Stimulated activated naive CD8-positive, alpha-beta T cell treated with anti-CD3 and anti-CD28 coated beads, Interleukin-15, amount 100 ng/mL, for 72 hours (primary cell): ENCODE data around the gene TNS1.

Source experiments
- ATAC-seq: fragments of 150-1000 bp; cut with Tn5 transposase; 2 replicates; pipeline ENCODE4 v1.10.0; 2021; ENCODE audit warnings: mild to moderate bottlenecking, moderate library complexity
- DNase-seq, 2 donors: peaks; one replicate each; pipeline ENCODE4 v3.0.0; 2021 to 2022
- H3K27ac Mint-ChIP-seq, 2 donors: one replicate each; pipeline ENCODE4 v1.8.0; 2022; ENCODE audit warnings: mild to moderate bottlenecking in 2 of 2, mixed read lengths in 2 of 2, moderate library complexity in 2 of 2
- H3K27me3 Mint-ChIP-seq: one replicate; pipeline ENCODE4 v1.8.0; 2022; ENCODE audit warnings: mixed read lengths
- H3K4me1 Mint-ChIP-seq: one replicate; pipeline ENCODE4 v1.8.0; 2022; ENCODE audit warnings: mild to moderate bottlenecking, mixed read lengths
- H3K4me3 Mint-ChIP-seq, 2 donors: one replicate each; pipeline ENCODE4 v1.8.0; 2022; ENCODE audit warnings: mild to moderate bottlenecking in 2 of 2, mixed read lengths in 2 of 2, moderate library complexity in 1 of 2
- H3K9me3 Mint-ChIP-seq, 2 donors: one replicate each; pipeline ENCODE4 v1.8.0; 2022; ENCODE audit warnings: mixed read lengths in 2 of 2

TNS1 gene

DNA sequence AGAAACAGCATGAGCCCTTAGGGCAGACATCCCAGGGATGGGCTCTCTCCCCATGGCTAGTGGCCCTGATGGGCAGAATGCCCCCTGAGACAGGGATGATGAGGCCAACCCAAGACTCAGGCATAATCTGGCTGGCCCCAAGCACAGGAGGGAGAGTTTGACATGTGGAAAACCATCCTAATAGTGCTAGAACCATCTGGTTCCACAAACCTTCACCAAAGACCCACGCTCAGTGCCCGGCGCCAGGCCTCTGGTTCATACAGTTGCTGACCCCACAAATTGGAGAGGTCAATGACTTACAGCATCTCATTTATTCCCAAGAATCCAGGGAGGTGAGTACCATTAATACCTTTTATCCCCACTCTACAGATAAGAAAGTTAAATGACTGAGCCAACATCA is 95.5 kb downstream of the TNS1 start:
- no peaks in the 10 kb centered on the region for H3K9me3 Mint-ChIP-seq
- peaks cover 40% of the 10 kb centered on the region for H3K27me3 Mint-ChIP-seq
- ATAC-seq (no peak), DNase-seq (no peak)
- H3K27ac Mint-ChIP-seq: no peak overlapping the region
- H3K4me1 Mint-ChIP-seq: peaks cover 25% of the 10 kb centered on the region
- H3K4me3 Mint-ChIP-seq: no peak overlapping the region

DNA sequence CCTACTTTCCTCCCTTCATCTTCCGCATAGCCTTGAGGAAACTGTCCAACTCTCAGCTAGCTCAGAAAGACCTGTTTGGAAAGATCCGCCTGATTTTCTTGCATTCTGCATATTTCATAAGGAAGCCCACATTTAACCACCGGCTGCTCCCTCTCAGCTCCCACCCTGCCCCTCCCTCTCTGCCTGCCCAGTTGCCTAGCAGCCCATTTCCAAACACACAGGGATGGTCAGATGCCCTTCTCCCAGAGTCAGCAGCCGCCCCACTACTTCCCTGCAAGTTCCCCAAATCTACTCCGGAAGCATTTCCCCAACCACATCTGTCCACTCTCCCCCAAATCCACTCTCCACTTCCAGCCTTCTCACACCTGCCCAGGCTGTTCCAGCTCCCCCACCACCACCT is 96.0 kb downstream of the TNS1 start:
- DNase-seq (no peak), ATAC-seq (no peak)
- H3K9me3 Mint-ChIP-seq: no peaks in the 10 kb centered on the region
- H3K27me3 Mint-ChIP-seq: peaks cover 40% of the 10 kb centered on the region
- no peak overlapping the region for H3K4me3 Mint-ChIP-seq
- H3K4me1 Mint-ChIP-seq: peaks cover 30% of the 10 kb centered on the region
- peak overlapping the region in 1 of 2 donors; percentile 21 for H3K27ac Mint-ChIP-seq

DNA sequence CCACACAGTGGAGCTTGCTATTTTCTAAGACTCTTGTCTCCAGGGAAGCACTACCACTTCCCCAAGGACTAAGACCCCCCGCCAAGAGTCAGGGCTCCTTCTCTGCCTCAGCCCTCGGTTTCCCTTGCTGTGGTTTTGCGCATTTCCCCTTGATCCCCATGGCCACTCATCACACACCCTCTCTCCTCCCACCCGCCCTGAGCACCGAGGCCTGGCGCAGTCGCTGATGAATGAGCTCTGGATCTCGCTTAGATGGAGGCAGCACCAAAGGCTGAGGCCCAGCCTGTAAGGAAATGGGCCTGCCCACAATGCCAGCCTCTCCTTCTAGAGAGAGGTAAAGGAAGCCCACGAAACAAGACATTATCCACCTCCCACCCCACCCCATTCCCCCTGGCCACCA is 96.9 kb downstream of the TNS1 start:
- H3K27ac Mint-ChIP-seq: peak overlapping the region in 1 of 2 donors; percentile 51
- ATAC-seq (peak; percentile 6), DNase-seq (no peak)
- peaks cover 40% of the 10 kb centered on the region for H3K27me3 Mint-ChIP-seq
- H3K9me3 Mint-ChIP-seq: no peaks in the 10 kb centered on the region
- peak overlapping the region in 1 of 2 donors; percentile 9 for H3K4me3 Mint-ChIP-seq
- peaks cover 33% of the 10 kb centered on the region for H3K4me1 Mint-ChIP-seq

DNA sequence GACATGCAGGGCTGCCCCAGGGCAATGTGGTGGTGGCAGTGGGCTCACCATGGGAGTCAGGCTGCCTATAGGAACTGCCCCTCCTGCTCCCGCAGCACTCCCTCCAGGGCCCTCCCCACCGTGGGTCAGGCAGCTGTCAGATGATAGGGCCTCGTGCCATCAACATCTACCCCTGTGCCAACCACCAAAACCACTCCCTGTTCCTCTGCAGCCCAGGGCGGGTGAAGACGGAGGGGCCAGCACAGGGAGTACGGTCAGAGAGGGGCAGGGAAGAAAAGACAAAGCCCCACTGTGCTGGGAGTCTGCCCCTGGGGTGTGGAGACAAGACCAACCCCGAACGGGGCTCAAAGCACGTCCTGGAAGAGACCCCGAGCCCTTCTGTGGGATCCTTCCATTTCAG is 97.4 kb downstream of the TNS1 start:
- peak overlapping the region in 1 of 2 donors; percentile 42 for H3K27ac Mint-ChIP-seq
- peak overlapping the region in 1 of 2 donors; percentile 9 for H3K4me3 Mint-ChIP-seq
- DNase-seq (no peak), ATAC-seq (peak; percentile 36)
- H3K27me3 Mint-ChIP-seq: peaks cover 40% of the 10 kb centered on the region
- peaks cover 33% of the 10 kb centered on the region for H3K4me1 Mint-ChIP-seq
- no peaks in the 10 kb centered on the region for H3K9me3 Mint-ChIP-seq

DNA sequence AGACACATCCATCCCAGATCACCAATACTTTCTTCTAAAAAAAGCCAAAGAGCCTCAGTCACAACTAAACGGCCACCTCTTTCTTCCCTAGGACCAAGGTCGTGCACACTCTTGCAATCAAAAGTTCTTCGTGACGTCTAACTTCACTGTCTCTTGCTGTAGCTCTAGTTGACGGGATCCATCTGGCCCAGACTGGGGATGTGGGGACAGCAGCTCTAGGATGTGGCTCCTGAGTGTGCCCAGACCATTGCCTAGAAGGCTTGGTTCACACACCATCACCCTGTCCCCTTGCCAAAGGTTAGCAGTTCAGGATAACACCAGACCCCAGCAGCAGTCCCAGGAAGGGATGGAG is 98.2 kb downstream of the TNS1 start:
- no peak for ATAC-seq
- no peak overlapping the region for H3K27ac Mint-ChIP-seq

DNA sequence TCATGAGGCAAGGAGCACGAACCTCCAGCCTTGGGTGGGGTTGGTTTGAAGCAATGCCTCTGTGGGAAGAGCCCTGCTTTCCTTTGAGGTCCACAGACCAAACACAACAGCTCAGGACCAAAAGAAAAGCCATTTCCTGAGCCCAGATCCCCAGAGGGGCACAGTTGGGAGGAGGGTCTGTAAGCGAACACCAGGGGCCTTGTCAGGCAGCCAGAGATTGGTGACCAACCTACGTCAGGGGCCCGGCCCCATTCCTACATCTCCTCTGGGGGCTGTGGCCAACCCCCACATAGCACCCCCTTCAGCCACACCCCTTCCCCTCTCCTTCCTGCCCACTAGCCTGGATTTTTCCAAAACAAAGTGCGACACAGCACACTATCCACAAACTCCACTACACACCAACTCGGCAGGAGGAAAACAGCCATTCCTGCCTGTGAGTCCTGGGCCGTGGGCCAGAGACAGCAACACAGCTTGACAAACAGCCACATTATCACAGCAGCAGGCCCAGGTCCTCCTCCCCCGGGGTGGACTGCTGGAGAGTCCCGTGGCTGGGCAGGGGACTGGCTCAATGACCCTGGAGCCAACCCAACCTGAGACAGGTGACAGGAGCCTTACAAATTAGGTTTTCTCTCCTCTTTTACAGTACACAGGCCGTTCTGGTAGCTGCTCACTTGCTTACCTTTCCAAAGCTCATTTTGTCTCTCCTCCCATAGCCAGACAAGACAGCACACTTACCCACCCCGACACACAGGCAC is 98.8 kb downstream of the TNS1 start:
- no peak overlapping the region for H3K27ac Mint-ChIP-seq
- DNase-seq (no peak), ATAC-seq (no peak)
- no peak overlapping the region for H3K4me3 Mint-ChIP-seq
- peaks cover 38% of the 10 kb centered on the region for H3K4me1 Mint-ChIP-seq
- H3K27me3 Mint-ChIP-seq: peaks cover 40% of the 10 kb centered on the region
- H3K9me3 Mint-ChIP-seq: no peaks in the 10 kb centered on the region

More for the DNA sequence above, 98.2 kb downstream of the TNS1 start:
- DNase-seq: no peak
- Mint-ChIP-seq H3K27me3 (peaks cover 40% of the 10 kb centered on the region), H3K4me3 (no peak overlapping the region), H3K9me3 (no peaks in the 10 kb centered on the region), H3K4me1 (peaks cover 38% of the 10 kb centered on the region)

DNA sequence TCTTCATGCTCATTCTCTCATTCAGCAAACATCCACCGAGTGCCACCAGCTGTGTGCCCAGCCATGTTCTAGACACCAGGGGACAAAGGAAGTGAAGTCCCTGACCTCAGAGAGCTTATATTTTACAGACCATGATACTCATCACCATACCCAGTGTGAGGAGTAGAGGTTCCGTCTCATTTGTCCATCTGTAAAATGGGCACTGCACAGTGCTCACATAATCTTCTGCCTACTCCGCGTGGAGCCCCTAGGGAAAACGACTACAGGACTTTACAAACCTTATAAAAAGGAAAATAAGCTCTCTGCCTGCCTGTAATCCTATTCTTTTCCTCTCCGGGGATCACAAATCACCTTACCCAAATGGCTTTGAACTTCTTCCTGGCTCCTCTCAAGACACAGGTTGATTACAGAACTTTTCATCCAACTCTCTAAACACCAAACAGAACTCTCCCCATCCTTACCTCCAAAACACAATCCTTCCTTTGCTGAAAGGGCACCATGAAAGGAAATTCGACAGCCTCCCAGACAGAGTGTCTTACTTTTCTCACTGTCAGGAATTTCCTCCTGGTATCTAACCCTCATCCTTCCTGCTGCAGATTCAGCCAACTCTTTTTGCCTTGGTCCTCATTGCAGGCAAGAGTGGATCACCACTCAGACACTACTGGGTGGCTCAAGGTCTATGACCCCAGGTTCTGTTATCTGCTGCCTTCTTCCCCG is 99.5 kb downstream of the TNS1 start:
- H3K4me1 Mint-ChIP-seq: peaks cover 38% of the 10 kb centered on the region
- no peak for DNase-seq
- no peak for ATAC-seq
- peaks cover 40% of the 10 kb centered on the region for H3K27me3 Mint-ChIP-seq
- no peak overlapping the region for H3K4me3 Mint-ChIP-seq
- no peaks in the 10 kb centered on the region for H3K9me3 Mint-ChIP-seq
- H3K27ac Mint-ChIP-seq: no peak overlapping the region

DNA sequence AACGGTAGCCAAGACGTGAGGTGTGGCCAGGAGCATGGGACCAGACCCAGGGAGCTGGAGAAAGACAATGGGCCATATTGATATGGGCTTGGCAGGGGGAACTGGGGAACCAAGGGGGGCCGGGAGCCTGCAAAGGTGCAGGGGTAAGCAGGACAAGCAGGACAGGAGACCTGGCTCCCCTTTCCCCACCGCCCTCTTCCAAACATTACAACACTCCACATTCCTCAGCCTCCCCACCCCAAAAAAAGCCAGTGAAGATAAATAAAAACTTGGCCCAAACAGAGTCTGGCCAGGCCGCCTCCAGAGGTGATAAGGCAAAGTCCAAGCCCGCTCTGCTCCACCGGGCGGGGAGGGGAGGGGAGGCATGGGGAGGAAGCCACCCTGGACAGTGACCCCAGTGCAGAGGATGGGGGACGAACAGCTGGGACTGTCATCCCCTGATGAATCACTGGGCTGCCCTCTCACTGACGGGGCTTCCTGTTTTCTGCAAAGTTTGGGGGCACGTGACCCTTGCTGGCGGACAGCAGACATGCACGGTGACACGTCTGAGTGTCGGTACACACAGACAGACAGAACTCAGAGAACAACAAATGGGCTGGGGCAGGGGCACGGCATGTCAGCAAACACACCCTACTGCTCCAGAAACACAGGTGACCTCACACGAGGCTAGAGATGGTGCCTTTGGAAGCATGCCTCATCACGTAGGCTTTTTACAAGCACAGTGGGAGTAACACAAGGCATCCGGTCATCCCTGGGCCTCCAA is 100.2 kb downstream of the TNS1 start:
- H3K4me3 Mint-ChIP-seq: peak overlapping the region in 1 of 2 donors; percentile 19
- peak overlapping the region; percentile 53 to 83 for H3K27ac Mint-ChIP-seq
- peaks cover 32% of the 10 kb centered on the region for H3K27me3 Mint-ChIP-seq
- H3K9me3 Mint-ChIP-seq: no peaks in the 10 kb centered on the region
- DNase-seq (no peak), ATAC-seq (no peak)
- H3K4me1 Mint-ChIP-seq: peaks cover 38% of the 10 kb centered on the region

DNA sequence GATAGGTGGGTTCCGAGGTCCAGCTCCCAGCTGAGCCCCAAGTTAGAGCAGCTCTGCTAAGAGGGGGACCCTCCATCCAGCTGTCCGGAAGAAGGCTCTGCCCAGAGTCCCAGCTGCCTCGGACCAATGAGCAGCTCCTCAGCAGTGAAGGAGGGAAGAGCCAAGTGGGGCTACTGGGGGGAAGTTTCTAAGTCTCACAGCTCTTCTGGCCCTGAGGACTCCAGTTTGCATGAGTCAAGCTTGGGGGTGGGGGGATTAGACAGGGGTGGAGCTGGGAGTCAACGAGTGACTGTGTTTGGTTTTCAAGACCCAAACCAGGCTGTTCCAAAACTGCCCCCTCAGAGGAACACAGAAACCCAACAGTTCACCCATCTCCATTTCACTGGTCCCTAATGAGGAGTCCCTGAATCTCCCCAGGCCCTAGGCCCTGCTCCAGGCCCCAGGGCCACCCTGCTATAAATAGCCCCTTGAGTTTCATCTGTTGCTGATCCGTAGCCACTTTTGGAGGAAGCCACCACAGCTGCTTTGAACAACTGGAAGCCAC is 100.9 kb downstream of the TNS1 start:
- H3K27me3 Mint-ChIP-seq: peaks cover 26% of the 10 kb centered on the region
- H3K27ac Mint-ChIP-seq: peak overlapping the region; percentile 53 to 69
- H3K9me3 Mint-ChIP-seq: no peaks in the 10 kb centered on the region
- no peak for DNase-seq
- H3K4me3 Mint-ChIP-seq: peak overlapping the region in 1 of 2 donors; percentile 19
- peaks cover 38% of the 10 kb centered on the region for H3K4me1 Mint-ChIP-seq
- ATAC-seq: no peak

DNA sequence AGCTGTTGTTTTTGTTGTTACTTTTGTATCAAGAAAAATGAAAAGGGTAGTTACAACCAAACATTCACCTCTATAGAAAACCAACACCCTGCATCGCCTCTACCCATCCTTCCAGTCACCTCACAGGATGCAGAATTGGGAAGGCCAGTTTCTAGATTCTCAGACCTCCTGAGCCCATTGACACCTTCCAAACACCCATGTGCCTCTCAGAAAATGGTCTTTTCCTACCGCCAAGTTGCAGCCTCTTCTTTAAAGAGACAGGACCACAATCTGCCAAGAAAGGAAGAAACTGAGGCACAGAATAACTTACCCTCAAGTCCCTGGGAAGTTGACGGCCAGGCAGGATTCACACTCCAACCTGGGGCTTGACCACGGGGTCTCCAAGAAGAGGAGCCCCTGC is 101.4 kb downstream of the TNS1 start:
- Mint-ChIP-seq H3K4me3 (no peak overlapping the region), H3K27me3 (peaks cover 22% of the 10 kb centered on the region), H3K27ac (peak overlapping the region in 1 of 2 donors; percentile 69), H3K4me1 (peaks cover 38% of the 10 kb centered on the region), H3K9me3 (no peaks in the 10 kb centered on the region)
- DNase-seq (no peak), ATAC-seq (no peak)

DNA sequence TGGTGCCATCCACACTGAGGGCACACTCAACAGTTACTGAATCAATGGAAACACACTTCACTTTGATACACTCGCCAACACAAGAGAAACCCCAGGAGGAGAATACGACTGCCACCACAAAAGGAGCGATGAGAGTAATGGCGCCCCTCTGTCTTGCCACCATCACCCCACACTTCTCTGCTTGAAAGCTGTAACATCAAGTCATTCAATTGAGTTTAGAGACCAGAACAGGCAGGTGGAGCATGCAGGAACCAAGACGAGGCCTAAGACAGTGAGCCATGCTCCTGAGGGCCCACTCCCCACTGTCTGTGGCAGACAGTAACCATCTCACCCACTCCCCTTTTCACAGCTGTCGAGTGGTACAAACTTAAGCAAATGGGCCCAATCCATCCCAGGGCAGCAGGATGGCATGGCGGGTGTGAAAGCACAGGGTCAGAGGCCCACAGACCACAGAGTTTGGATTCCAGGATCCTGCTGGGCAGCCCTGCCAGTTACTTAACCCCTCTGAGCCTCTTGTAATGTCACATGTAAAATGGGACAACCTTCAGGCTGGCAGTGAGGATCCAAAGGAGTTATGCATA is 101.9 kb downstream of the TNS1 start:
- Mint-ChIP-seq H3K27ac (no peak overlapping the region), H3K4me3 (no peak overlapping the region)

DNA sequence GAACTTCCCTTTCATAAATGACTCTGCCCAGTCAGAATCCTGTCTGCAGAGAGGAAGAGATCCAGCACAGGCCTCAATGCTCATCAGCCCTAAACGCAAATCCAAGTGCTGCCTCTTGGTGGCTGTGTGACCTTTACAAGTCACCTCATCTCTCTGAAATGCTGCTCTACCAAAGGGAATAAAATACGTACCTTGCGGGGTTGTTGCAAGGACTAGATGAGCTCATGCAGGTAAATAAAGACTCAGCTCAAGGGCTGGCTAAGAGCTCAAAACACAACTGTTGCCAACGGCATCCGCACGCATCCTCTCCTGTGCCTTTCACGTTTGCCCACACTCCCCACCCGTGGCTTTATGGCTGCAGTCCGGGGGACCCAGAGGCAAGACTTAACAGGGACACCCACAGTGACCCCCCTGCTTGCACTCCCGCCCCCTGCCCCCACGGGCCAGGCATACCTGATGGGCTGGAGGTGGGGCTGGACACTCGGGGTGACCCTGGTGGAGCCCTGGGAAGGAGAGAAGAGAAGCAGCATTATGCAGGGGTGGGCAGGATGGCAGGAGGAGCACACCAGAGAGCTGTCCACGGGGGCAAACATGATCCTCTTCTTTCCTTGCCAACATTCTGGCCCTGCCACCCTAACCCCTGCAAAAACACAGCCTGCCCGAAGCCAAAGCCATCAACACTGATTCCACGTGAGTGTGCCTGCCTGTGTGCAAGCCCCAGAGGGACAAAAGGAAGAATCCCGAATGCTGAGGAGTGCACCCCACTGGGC is 102.6 kb downstream of the TNS1 start:
- DNase-seq (no peak), ATAC-seq (no peak)
- Mint-ChIP-seq H3K27me3 (peaks cover 12% of the 10 kb centered on the region), H3K4me3 (no peak overlapping the region), H3K4me1 (peaks cover 29% of the 10 kb centered on the region), H3K27ac (no peak overlapping the region), H3K9me3 (no peaks in the 10 kb centered on the region)

More for the DNA sequence above, 101.9 kb downstream of the TNS1 start:
- Mint-ChIP-seq H3K9me3 (no peaks in the 10 kb centered on the region), H3K4me1 (peaks cover 36% of the 10 kb centered on the region), H3K27me3 (peaks cover 19% of the 10 kb centered on the region)
- DNase-seq: no peak
- no peak for ATAC-seq

DNA sequence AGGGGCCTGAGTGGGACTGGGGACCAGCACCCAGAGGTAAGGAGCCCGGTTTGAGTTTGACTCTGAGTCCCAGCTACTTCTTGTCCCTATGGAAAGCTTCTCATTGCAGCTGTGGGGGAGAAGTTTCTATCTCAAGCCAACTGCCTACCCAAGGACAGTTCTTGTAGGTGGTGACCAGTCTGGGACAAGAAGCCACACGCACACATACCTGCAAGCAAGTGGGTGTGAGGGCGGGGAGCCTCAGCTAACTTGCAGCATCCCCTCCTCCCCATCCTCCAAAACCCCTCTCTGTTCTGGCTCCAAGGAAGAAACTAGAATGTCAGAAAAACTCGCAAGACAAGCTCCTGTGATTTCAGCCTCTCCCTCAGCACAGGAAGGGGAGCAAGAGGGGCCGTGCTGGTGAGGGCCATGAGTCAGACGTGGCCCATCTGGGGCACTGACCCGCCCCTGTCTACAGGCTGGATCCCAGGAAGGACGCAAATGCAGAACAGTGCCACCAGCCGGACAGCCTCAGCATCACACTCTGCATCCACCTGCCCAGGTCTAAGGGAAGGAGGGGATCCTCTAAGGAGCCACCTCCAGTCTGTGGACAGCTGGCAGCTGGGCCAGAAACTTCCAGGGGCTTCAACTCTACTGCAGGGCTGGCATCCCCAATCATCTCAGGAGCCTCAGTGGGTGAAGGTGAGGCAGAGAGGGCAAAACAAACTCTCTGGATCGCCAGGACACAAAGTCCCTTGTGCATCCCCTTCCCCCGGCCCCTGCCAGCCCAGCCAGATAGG is 103.4 kb downstream of the TNS1 start:
- Mint-ChIP-seq H3K4me3 (no peak overlapping the region), H3K4me1 (peaks cover 28% of the 10 kb centered on the region), H3K27me3 (peaks cover 5% of the 10 kb centered on the region)

More for the DNA sequence above, 103.4 kb downstream of the TNS1 start:
- Mint-ChIP-seq H3K27ac (no peak overlapping the region), H3K9me3 (no peaks in the 10 kb centered on the region)
- ATAC-seq (peak; percentile 8), DNase-seq (no peak)
